Measurements from ENCODE around the gene ELK1. TPM values are rescaled to one million over a fixed set of nuclear protein-coding genes. Genes with fewer than 3 reads are reported as not detected.

Gene ELK1
- 11.5 and 13.9 TPM in 2 replicates for total RNA-seq (ENCODE audit: low replicate concordance)

GRCh38 chrX:47650164-47651042 lies at the start of gene ELK1:
Gene ELK1, minus strand, starts transcription at chrX:47650563. Its CDS starts 9,122 bp downstream, at chrX:47641441.

GRCh38 chrX:47658684-47659420 lies 8.5 kb upstream of the ELK1 start, which contains the start of gene UXT:
Gene UXT, minus strand, starts transcription at chrX:47659180. Its CDS starts 253 bp downstream, at chrX:47658927.

GRCh38 chrX:47629419-47630200 lies 20.8 kb downstream of the ELK1 start, which contains the start of gene CFP:
Gene CFP, minus strand, starts transcription at chrX:47629930. Its CDS starts 86 bp downstream, at chrX:47629844.

GRCh38 chrX:47619486-47620302 lies 30.7 kb downstream of the ELK1 start, which contains the start of gene SYN1:
Gene SYN1, minus strand, starts transcription at chrX:47619857. Its CDS starts 129 bp downstream, at chrX:47619728.

Other genes starting within 250 kb of the ELK1 start
- 3.6 and 4.6 TPM in 2 replicates for gene ZNF41, start 167.3 kb downstream of the ELK1 start, total RNA-seq (ENCODE audit: low replicate concordance)
- 10.1 and 15.4 TPM in 2 replicates for gene ARAF, start 89.4 kb downstream of the ELK1 start, total RNA-seq (ENCODE audit: low replicate concordance)
- 213 and 1,203 TPM in 2 replicates for gene TIMP1, start 68.1 kb downstream of the ELK1 start, total RNA-seq (ENCODE audit: low replicate concordance)
- gene SYN1, start 30.7 kb downstream of the ELK1 start, total RNA-seq (ENCODE audit: low replicate concordance), result 0.08 and 0.59 TPM in 2 replicates
- 0.12 and 0.15 TPM in 2 replicates for gene CFP, start 20.6 kb downstream of the ELK1 start, total RNA-seq (ENCODE audit: low replicate concordance)
- gene UXT, start 8.6 kb upstream of the ELK1 start, total RNA-seq (ENCODE audit: low replicate concordance), result 111 and 172 TPM in 2 replicates
- 2.3 and 5.6 TPM in 2 replicates for gene ZNF81, start 186.3 kb upstream of the ELK1 start, total RNA-seq (ENCODE audit: low replicate concordance)